HG03103 (cell line): ENCODE results near the gene SLC35G3.
"Not testable (repeated sequence)": the region's sequence is repeated elsewhere in the genome, so short reads cannot be mapped to it uniquely, and the experiment has no call there.

Source experiments
- ATAC-seq: cut with Tn5 transposase; IDR thresholded peaks from one replicate; pipeline ENCODE4 v1.9.1; 2021; ENCODE audit warnings: low read depth; ENCODE audit not compliant: unreplicated experiment

The SLC35G3 gene

GRCh38 chr17:35213412-35213940, 19.3 kb upstream of the SLC35G3 start:
- ATAC-seq: no peak

- no peak for ATAC-seq
Measured at GRCh38 chr17:35212668-35213067, 18.5 kb upstream of the SLC35G3 start.

- no peak for ATAC-seq
Measured at GRCh38 chr17:35210741-35211140, 16.5 kb upstream of the SLC35G3 start.

GRCh38 chr17:35202582-35202981, 8.4 kb upstream of the SLC35G3 start:
- ATAC-seq: not testable (repeated sequence)

GRCh38 chr17:35195062-35195461, 869 bp upstream of the SLC35G3 start:
- not testable (repeated sequence) for ATAC-seq

GRCh38 chr17:35192708-35193107, 1.5 kb downstream of the SLC35G3 start:
- ATAC-seq: no peak

- ATAC-seq: no peak
Measured at GRCh38 chr17:35191001-35191695, 3.0 kb downstream of the SLC35G3 start.

- no peak for ATAC-seq
Measured at GRCh38 chr17:35189291-35189690, 4.9 kb downstream of the SLC35G3 start.

GRCh38 chr17:35188111-35188510, 6.1 kb downstream of the SLC35G3 start:
- ATAC-seq: no peak

- no peak for ATAC-seq
Measured at GRCh38 chr17:35187481-35187880, 6.7 kb downstream of the SLC35G3 start.

GRCh38 chr17:35185849-35186248, 8.3 kb downstream of the SLC35G3 start:
- ATAC-seq: no peak

- no peak for ATAC-seq
Measured at GRCh38 chr17:35184274-35184673, 9.9 kb downstream of the SLC35G3 start.

GRCh38 chr17:35183332-35183731, 10.9 kb downstream of the SLC35G3 start:
- ATAC-seq: no peak

GRCh38 chr17:35179379-35179778, 14.8 kb downstream of the SLC35G3 start:
- not testable (repeated sequence) for ATAC-seq

- no peak for ATAC-seq
Measured at GRCh38 chr17:35176897-35177296, 17.3 kb downstream of the SLC35G3 start.

GRCh38 chr17:35175638-35176415, 18.4 kb downstream of the SLC35G3 start:
- ATAC-seq: no peak

- no peak for ATAC-seq
Measured at GRCh38 chr17:35174835-35175334, 19.3 kb downstream of the SLC35G3 start.

- ATAC-seq: not testable (repeated sequence)
Measured at GRCh38 chr17:35172321-35172720, 21.9 kb downstream of the SLC35G3 start.

GRCh38 chr17:35171834-35172233, 22.4 kb downstream of the SLC35G3 start:
- no peak for ATAC-seq

GRCh38 chr17:35170968-35171771, 23.0 kb downstream of the SLC35G3 start:
- ATAC-seq: no peak
